HepG2 (cell line): ENCODE data around the gene UBAC1. TPM values are rescaled to one million over a fixed set of nuclear protein-coding genes. Genes with fewer than 3 reads are reported as not detected.

Source experiments
- ATAC-seq: fragments of 200-7000 bp; cut with Tn5 transposase; 3 replicates; pipeline ENCODE4 v1.9.1; 2020; ENCODE audit warnings: mild to moderate bottlenecking, moderate library complexity
- BruUV-seq: library from RNA; stranded (reverse); fragments of 400-500 nt; replicated peaks from 2 replicates; lab custom pipeline; 2021; lab: Mats Ljungman, UMichigan
- CTCF ChIA-PET: fragments of 300-600 bp; formaldehyde crosslinking; extraction: SDS; loops from one replicate; lab custom pipeline; 2021; ENCODE audit warnings: low total read pairs, inconsistent platforms, low intra/inter-chr PET ratio; lab: Yijun Ruan, JAX
- POLR2A ChIA-PET: fragments of 350-600 bp; sonication (Branson Sonifier 250); formaldehyde crosslinking; loops from one replicate; lab custom pipeline; 2020; ENCODE audit warnings: antibody characterized with exemption, inconsistent platforms; lab: Yijun Ruan, JAX
- DNase-seq: peaks from one replicate; pipeline ENCODE4 v3.0.0-alpha.2; 2015; ENCODE audit warnings: low spot score
- FAIRE-seq: peaks from 3 replicates; lab custom pipeline; 2011; peaks lifted over from hg19 to GRCh38; lab: Jason Lieb, UNC
- H2AFZ ChIP-seq: one replicate; pipeline ENCODE4 v1.6.1; 2011; ENCODE audit warnings: low read length, inconsistent platforms
- H3K27ac ChIP-seq: fragments of 300-600 bp; 3 replicates; pipeline ENCODE4 v1.8.0; 2011; ENCODE audit warnings: mixed run types, mild to moderate bottlenecking, mixed read lengths, low read length, inconsistent platforms; ENCODE audit not compliant: insufficient read depth; ENCODE audit errors: extremely low read length
- H3K27me3 ChIP-seq, 2 experiments: fragments of 200-600 bp in 1 of 2; 2 replicates in 1 of 2; 3 replicates in 1 of 2; pipeline versions ENCODE4 v1.6.0 to v1.8.0; 2011; ENCODE audit warnings: low read length in 2 of 2, mild to moderate bottlenecking in 2 of 2, moderate library complexity in 2 of 2, inconsistent platforms in 1 of 2; ENCODE audit not compliant: insufficient read depth in 2 of 2, control insufficient read depth in 1 of 2
- H3K36me3 ChIP-seq, 2 experiments: fragments of 200-600 bp in 1 of 2; replicated peaks in 1 of 2; 2 replicates in 1 of 2; 3 replicates in 1 of 2; pipeline versions ENCODE4 v1.5.1 to v1.8.0; 2011; ENCODE audit warnings: low read length in 2 of 2, inconsistent platforms in 1 of 2; ENCODE audit not compliant: insufficient read depth in 2 of 2, control insufficient read depth in 1 of 2
- H3K4me1 ChIP-seq: 2 replicates; pipeline ENCODE4 v1.5.1; 2012; ENCODE audit warnings: low read length, inconsistent platforms; ENCODE audit not compliant: insufficient read depth
- H3K4me2 ChIP-seq: 2 replicates; pipeline ENCODE4 v1.6.0; 2011; ENCODE audit warnings: low read depth, low read length, inconsistent platforms
- H3K4me3 ChIP-seq, 3 experiments: fragments of 200-600 bp in 1 of 3; sonication (generic), shearing (Covaris generic) in 1 of 3; replicated peaks in 1 of 3; 2 replicates each; pipeline ENCODE4 v1.5.1; 2011 to 2016; ENCODE audit warnings: low read length in 3 of 3, inconsistent platforms in 2 of 3, low read depth in 2 of 3, mild to moderate bottlenecking in 2 of 3, control low read depth in 1 of 3, mixed read lengths in 1 of 3; ENCODE audit not compliant: insufficient read depth in 1 of 3
- H3K79me2 ChIP-seq: one replicate; pipeline ENCODE4 v1.6.1; 2011; ENCODE audit warnings: low read length, inconsistent platforms; ENCODE audit not compliant: insufficient read depth
- H3K9ac ChIP-seq: 2 replicates; pipeline ENCODE4 v1.6.0; 2011; ENCODE audit warnings: mild to moderate bottlenecking, low read depth, low read length, inconsistent platforms; ENCODE audit not compliant: insufficient read depth
- H3K9me3 ChIP-seq: 2 replicates; pipeline ENCODE4 v1.5.1; 2012; ENCODE audit warnings: mild to moderate bottlenecking, low read length
- H4K20me1 ChIP-seq: 2 replicates; pipeline ENCODE4 v1.6.0; 2011; ENCODE audit warnings: inconsistent platforms, mild to moderate bottlenecking, low read length, moderate library complexity; ENCODE audit not compliant: insufficient read depth
- HNF1A ChIP-seq, 2 experiments: sonication (generic) in 1 of 2; formaldehyde crosslinking in 1 of 2; IDR thresholded peaks; 2 replicates each; pipeline versions ENCODE4 v1.4.0 to v1.6.1; 2016 to 2020; ENCODE audit warnings: borderline replicate concordance in 1 of 2, low read depth in 1 of 2, mild to moderate bottlenecking in 1 of 2, missing genetic modification reagents in 1 of 2
- KIAA2018 ChIP-seq: sonication (generic); formaldehyde crosslinking; IDR thresholded peaks from 2 replicates; pipeline ENCODE4 v1.5.0; 2020; ENCODE audit warnings: mild to moderate bottlenecking, missing genetic modification reagents, borderline replicate concordance
- MTF1 ChIP-seq: sonication (generic); formaldehyde crosslinking; IDR thresholded peaks from 2 replicates; pipeline ENCODE4 v1.5.0; 2020; ENCODE audit warnings: missing genetic modification reagents
- PRDM10 ChIP-seq: sonication (generic); formaldehyde crosslinking; IDR thresholded peaks from 2 replicates; pipeline ENCODE4 v1.4.0; 2020; ENCODE audit warnings: low read depth, missing genetic modification reagents
- TCF12 ChIP-seq, 2 experiments: fragments of 450-650 bp in 1 of 2; sonication (generic) in 1 of 2; formaldehyde crosslinking in 1 of 2; IDR thresholded peaks; 2 replicates each; pipeline versions ENCODE4 v1.6.1 to v1.8.0; 2017 to 2022; ENCODE audit warnings: antibody characterized with exemption in 1 of 2, mild to moderate bottlenecking in 1 of 2, missing genetic modification reagents in 1 of 2, moderate library complexity in 1 of 2
- WGBS: methylation state at CpG from one replicate; pipeline ENCODE4 v1.1.6; 2017; ENCODE audit warnings: low lambda C conversion rate; 5-methylcytosine and 5-hydroxymethylcytosine counted together
- in situ Hi-C: cut with HindIII; loops from 2 replicates; pipeline ENCODE4 v1.10.0; 2017; ENCODE audit warnings: low pct_unique_long_range_greater_than_20kb; ENCODE audit not compliant: extremely low pct_ligation_motif_present
- intact Hi-C: fragments of 100-400 bp; cut with micrococcal nuclease; formaldehyde crosslinking; loops from one replicate; pipeline ENCODE4 v1.10.0; 2022; ENCODE audit not compliant: unreplicated experiment
- polyA plus RNA-seq, 8 experiments: library from polyadenylated mRNA; depleted of rRNA in 3 of 8; stranded (reverse) in 7 of 8; unstranded in 1 of 8; fragments of >200 nt; fragmentation: Illumina TruSeq in 4 of 8; extraction: Trizol in 4 of 8; gene quantifications; 2 replicates each; pipeline versions ENCODE4 v1.2.1 to v1.2.3, GENCODE V29; 2011 to 2016; ENCODE audit warnings: low read depth in 4 of 8, missing spikeins in 1 of 8, mixed read lengths in 1 of 8; ENCODE audit not compliant: insufficient read depth in 1 of 8
- total RNA-seq, 5 experiments: library from RNA; depleted of rRNA; stranded (reverse); fragments of >200 nt; fragmentation: Illumina TruSeq; extraction: Trizol; gene quantifications; 2 replicates each; pipeline ENCODE4 v1.2.3, GENCODE V29; 2016; ENCODE audit warnings: low read depth in 1 of 5

Gene UBAC1
- total and polyA plus RNA-seq, 2 of the 13 experiments (the other 11 are each of a cell fraction or from before 2014, with no cell fraction given) = 32.2 to 34.1 TPM

GRCh38 chr9:135888766-135889394 is 72.3 kb downstream of the UBAC1 start:
- FAIRE-seq (no peak), DNase-seq (no peak), ATAC-seq (no peak)
- peaks cover 47% of the 10 kb centered on the region; the same call in 1 of the 2 replicates for H4K20me1 ChIP-seq
- H2AFZ ChIP-seq = no peak overlapping the region
- no peak overlapping the region for H3K4me2 ChIP-seq
- no peaks in the 10 kb centered on the region for H3K9me3 ChIP-seq
- no TSS peak for BruUV-seq
- no peaks in the 10 kb centered on the region for H3K27me3 ChIP-seq
- H3K9ac ChIP-seq = no peak overlapping the region
- in situ Hi-C loops = no loop called here
- H3K79me2 ChIP-seq = peaks cover 95% of the 10 kb centered on the region
- no peak overlapping the region for H3K4me3 ChIP-seq
- ChIA-PET POLR2A (no interaction called here), CTCF (no interaction called here)
- H3K4me1 ChIP-seq = peaks cover 16% of the 10 kb centered on the region
- H3K36me3 ChIP-seq = peaks cover 0 to 1% of the 10 kb centered on the region in 2 experiments; a peak in 2 of 5 replicates
- 95% methylated on average over 11 of the region's 13 CpGs for WGBS
- H3K27ac ChIP-seq = no peak overlapping the region
- intact Hi-C loops = no loop called here
- TF ChIP-seq PRDM10 (CRISPR knock-in tag) (no peak), KIAA2018 (CRISPR knock-in tag) (no peak), HNF1A (IDR thresholded peaks at IDR 0.05; ENCODE audit: low read depth) (no peak), HNF1A (CRISPR knock-in tag; IDR thresholded peaks at IDR 0.05; ENCODE audit: borderline replicate concordance) (no peak), MTF1 (no peak), TCF12 (IDR thresholded peaks at IDR 0.05) (no peak), TCF12 (CRISPR knock-in tag; IDR thresholded peaks at IDR 0.05) (no peak)
